GM18520 (cell line): ENCODE results near the gene TMPRSS2.

Source experiments
- ATAC-seq: cut with Tn5 transposase; IDR thresholded peaks from one replicate; pipeline ENCODE4 v1.9.1; 2021; ENCODE audit not compliant: unreplicated experiment

Gene TMPRSS2

GRCh38 chr21:41510500-41510899 lies 2.5 kb upstream of the TMPRSS2 start:
- ATAC-seq = no peak

GRCh38 chr21:41509733-41510132 lies 1.8 kb upstream of the TMPRSS2 start:
- no peak for ATAC-seq

- no peak for ATAC-seq
Observed at GRCh38 chr21:41509145-41509496, 1.2 kb upstream of the TMPRSS2 start.

GRCh38 chr21:41508415-41509144 lies 622 bp upstream of the TMPRSS2 start:
- ATAC-seq = no peak

GRCh38 chr21:41506611-41507520 lies 1.1 kb downstream of the TMPRSS2 start:
- no peak for ATAC-seq

- ATAC-seq = no peak
Observed at GRCh38 chr21:41506005-41506594, 1.9 kb downstream of the TMPRSS2 start.

- ATAC-seq = no peak
Observed at GRCh38 chr21:41504030-41504429, 3.9 kb downstream of the TMPRSS2 start.

GRCh38 chr21:41503331-41503730 lies 4.6 kb downstream of the TMPRSS2 start:
- ATAC-seq = no peak

- no peak for ATAC-seq
Observed at GRCh38 chr21:41501919-41502318, 6.0 kb downstream of the TMPRSS2 start.

GRCh38 chr21:41500931-41501381 lies 7.0 kb downstream of the TMPRSS2 start:
- no peak for ATAC-seq

GRCh38 chr21:41500363-41500762 lies 7.6 kb downstream of the TMPRSS2 start:
- ATAC-seq = no peak

GRCh38 chr21:41499920-41500319 lies 8.0 kb downstream of the TMPRSS2 start:
- ATAC-seq = no peak

GRCh38 chr21:41497788-41498187 lies 10.2 kb downstream of the TMPRSS2 start:
- no peak for ATAC-seq

- ATAC-seq = no peak
Observed at GRCh38 chr21:41497008-41497407, 10.9 kb downstream of the TMPRSS2 start.

- ATAC-seq = no peak
Observed at GRCh38 chr21:41494242-41494641, 13.7 kb downstream of the TMPRSS2 start.

- no peak for ATAC-seq
Observed at GRCh38 chr21:41491412-41491811, 16.5 kb downstream of the TMPRSS2 start.

GRCh38 chr21:41490330-41490729 lies 17.6 kb downstream of the TMPRSS2 start:
- ATAC-seq = no peak

GRCh38 chr21:41489329-41489728 lies 18.6 kb downstream of the TMPRSS2 start:
- ATAC-seq = no peak

- ATAC-seq = no peak
Observed at GRCh38 chr21:41488080-41488479, 19.9 kb downstream of the TMPRSS2 start.

GRCh38 chr21:41487082-41487481 lies 20.9 kb downstream of the TMPRSS2 start:
- ATAC-seq = no peak

GRCh38 chr21:41483973-41484372 lies 24.0 kb downstream of the TMPRSS2 start:
- no peak for ATAC-seq

- no peak for ATAC-seq
Observed at GRCh38 chr21:41483415-41483814, 24.5 kb downstream of the TMPRSS2 start.
